Measurements from ENCODE around the gene ROCK2. TPM values are rescaled to one million over a fixed set of nuclear protein-coding genes. Genes with fewer than 3 reads are reported as not detected.

The ROCK2 gene
- total RNA-seq, 1 donor from 2014 or later: 45.1 TPM

DNA sequence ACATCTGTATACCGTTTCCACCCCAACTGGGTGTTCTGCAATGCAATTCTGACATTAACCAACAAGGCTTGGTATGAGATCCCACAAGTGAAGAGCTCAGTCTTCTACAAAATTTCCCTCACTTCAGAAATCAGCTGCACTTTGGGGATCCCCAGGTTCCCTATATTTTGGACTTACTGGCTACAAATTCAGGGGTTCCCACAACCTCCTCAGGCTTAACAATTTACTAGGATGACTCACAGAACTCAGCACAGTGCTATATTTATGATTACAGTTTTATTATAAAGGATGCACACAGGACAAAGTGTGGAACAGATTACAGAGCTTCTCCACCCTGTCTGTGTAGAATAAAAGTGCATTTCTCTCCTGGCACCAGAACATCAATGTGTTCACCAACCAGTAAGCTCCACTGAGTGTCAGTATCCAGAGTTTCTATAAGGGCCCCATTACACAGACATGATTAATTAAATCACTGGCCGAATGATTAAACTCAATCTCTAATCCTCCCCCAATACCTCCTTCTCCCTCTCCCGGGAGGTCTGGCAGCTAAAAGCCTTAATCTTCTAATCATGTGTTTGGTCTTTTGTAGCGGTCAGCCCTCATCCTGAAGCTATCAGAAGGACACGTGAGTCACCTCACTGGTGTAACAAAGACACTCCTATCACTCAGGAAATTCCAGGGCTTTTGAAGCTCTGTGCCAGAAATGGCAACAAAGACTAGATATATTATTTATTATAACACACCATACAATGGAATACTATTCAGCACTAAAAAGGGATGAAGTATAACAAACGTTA lies 104.6 kb downstream of the ROCK2 start:
- Histone ChIP-seq H3K27me3 (ENCODE audit: insufficient read depth, low read length) (no peaks in the 10 kb centered on the region), H3K4me1 (ENCODE audit: insufficient read depth, low read length) (no peaks in the 10 kb centered on the region), H4K20me1 (ENCODE audit: insufficient read depth, low read length) (peaks cover 28% of the 10 kb centered on the region), H2AFZ (ENCODE audit: low read depth, low read length) (no peak overlapping the region), H3K4me2 (ENCODE audit: low read length) (no peak overlapping the region), H3K36me3 (ENCODE audit: insufficient read depth, low read length) (no peaks in the 10 kb centered on the region), H3K9ac (ENCODE audit: low read length) (no peak overlapping the region), H3K27ac (ENCODE audit: low read depth, low read length) (no peak overlapping the region), H3K79me2 (ENCODE audit: insufficient read depth, low read length) (peaks cover 13% of the 10 kb centered on the region), H3K4me3 (ENCODE audit: insufficient read depth, low read depth, low read length) (no peak overlapping the region), H3K9me3 (ENCODE audit: insufficient read depth, low read depth, low read length) (no peaks in the 10 kb centered on the region)
- Mint-ChIP-seq H3K27ac (ENCODE audit: unreplicated experiment) (no peak overlapping the region), H3K9me3 (ENCODE audit: unreplicated experiment) (no peaks in the 10 kb centered on the region), H3K27me3 (ENCODE audit: low read depth, unreplicated experiment) (no peaks in the 10 kb centered on the region), H3K4me3 (ENCODE audit: unreplicated experiment) (no peak overlapping the region), H3K36me3 (ENCODE audit: low read depth, unreplicated experiment) (no peaks in the 10 kb centered on the region), H3K4me1 (ENCODE audit: low read depth, unreplicated experiment) (peaks cover 19% of the 10 kb centered on the region)
- no peak for TF ChIP-seq EZH2 (IDR thresholded peaks at IDR 0.05; ENCODE audit: insufficient read depth, low read length)
- TF ChIP-seq, protein P1, sequence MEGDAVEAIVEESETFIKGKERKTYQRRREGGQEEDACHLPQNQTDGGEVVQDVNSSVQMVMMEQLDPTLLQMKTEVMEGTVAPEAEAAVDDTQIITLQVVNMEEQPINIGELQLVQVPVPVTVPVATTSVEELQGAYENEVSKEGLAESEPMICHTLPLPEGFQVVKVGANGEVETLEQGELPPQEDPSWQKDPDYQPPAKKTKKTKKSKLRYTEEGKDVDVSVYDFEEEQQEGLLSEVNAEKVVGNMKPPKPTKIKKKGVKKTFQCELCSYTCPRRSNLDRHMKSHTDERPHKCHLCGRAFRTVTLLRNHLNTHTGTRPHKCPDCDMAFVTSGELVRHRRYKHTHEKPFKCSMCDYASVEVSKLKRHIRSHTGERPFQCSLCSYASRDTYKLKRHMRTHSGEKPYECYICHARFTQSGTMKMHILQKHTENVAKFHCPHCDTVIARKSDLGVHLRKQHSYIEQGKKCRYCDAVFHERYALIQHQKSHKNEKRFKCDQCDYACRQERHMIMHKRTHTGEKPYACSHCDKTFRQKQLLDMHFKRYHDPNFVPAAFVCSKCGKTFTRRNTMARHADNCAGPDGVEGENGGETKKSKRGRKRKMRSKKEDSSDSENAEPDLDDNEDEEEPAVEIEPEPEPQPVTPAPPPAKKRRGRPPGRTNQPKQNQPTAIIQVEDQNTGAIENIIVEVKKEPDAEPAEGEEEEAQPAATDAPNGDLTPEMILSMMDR (IDR thresholded peaks at IDR 0.05; ENCODE audit: insufficient read depth, low read depth, low read length): no peak
- DNase-seq (ENCODE audit: low read depth) (peak; percentile 49), FAIRE-seq (no peak)

DNA sequence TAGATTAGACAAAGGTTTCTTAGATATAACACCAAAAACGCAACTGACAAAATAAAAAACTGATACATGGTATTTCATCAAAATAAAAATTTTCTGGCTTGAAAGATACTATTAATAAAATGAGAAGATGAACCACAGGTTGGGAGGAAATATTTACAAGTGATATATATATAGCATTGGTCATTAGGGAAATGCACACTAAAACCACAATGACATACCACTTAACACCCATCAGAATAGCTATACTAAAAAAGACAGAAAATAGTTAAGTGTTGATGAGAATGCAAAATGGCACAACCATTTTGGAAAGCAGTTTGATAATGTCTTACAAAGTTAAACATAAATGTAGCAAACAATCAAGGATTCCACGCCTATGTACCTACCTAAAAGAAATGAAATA lies 105.3 kb downstream of the ROCK2 start:
- H3K79me2 ChIP-seq (ENCODE audit: insufficient read depth, low read length): peaks cover 13% of the 10 kb centered on the region
- no peaks in the 10 kb centered on the region for H3K27me3 ChIP-seq (ENCODE audit: insufficient read depth, low read length)
- H3K27me3 Mint-ChIP-seq (ENCODE audit: low read depth, unreplicated experiment): no peaks in the 10 kb centered on the region
- no peak overlapping the region for H3K4me3 Mint-ChIP-seq (ENCODE audit: unreplicated experiment)
- no peak overlapping the region for H3K27ac Mint-ChIP-seq (ENCODE audit: unreplicated experiment)
- no peak overlapping the region for H3K9ac ChIP-seq (ENCODE audit: low read length)
- no peak for TF ChIP-seq EZH2 (IDR thresholded peaks at IDR 0.05; ENCODE audit: insufficient read depth, low read length)
- TF ChIP-seq, protein P1 (IDR thresholded peaks at IDR 0.05; ENCODE audit: insufficient read depth, low read depth, low read length): no peak
- H4K20me1 ChIP-seq (ENCODE audit: insufficient read depth, low read length): peaks cover 28% of the 10 kb centered on the region
- no peaks in the 10 kb centered on the region for H3K36me3 Mint-ChIP-seq (ENCODE audit: low read depth, unreplicated experiment)
- H3K9me3 ChIP-seq (ENCODE audit: insufficient read depth, low read depth, low read length): no peaks in the 10 kb centered on the region
- no peak overlapping the region for H2AFZ ChIP-seq (ENCODE audit: low read depth, low read length)
- DNase-seq (ENCODE audit: low read depth): no peak
- FAIRE-seq: no peak
- no peaks in the 10 kb centered on the region for H3K36me3 ChIP-seq (ENCODE audit: insufficient read depth, low read length)
- H3K4me1 ChIP-seq (ENCODE audit: insufficient read depth, low read length): no peaks in the 10 kb centered on the region
- H3K4me3 ChIP-seq (ENCODE audit: insufficient read depth, low read depth, low read length): no peak overlapping the region
- no peaks in the 10 kb centered on the region for H3K9me3 Mint-ChIP-seq (ENCODE audit: unreplicated experiment)
- H3K27ac ChIP-seq (ENCODE audit: low read depth, low read length): no peak overlapping the region
- H3K4me1 Mint-ChIP-seq (ENCODE audit: low read depth, unreplicated experiment): peaks cover 19% of the 10 kb centered on the region
- H3K4me2 ChIP-seq (ENCODE audit: low read length): no peak overlapping the region

DNA sequence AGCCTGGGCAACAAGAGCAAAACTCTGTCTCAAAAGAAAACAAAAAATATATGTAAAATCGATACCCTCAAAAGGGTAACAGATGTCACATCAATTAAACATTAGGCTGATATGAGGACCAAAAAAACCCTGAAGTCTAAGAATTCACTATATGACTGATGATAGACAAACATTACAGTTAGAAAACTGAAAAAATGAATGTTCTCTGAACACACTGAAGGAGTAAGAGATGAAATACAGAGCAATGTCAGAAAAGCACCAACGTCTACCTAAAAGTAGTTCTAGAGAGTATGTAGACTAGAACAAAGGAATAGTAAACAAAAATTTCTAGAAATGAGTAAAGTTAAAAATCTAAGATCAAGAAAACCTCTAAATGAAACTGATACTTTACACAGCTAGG lies 107.3 kb downstream of the ROCK2 start:
- H3K4me3 Mint-ChIP-seq (ENCODE audit: unreplicated experiment): no peak overlapping the region
- no peak overlapping the region for H3K4me2 ChIP-seq (ENCODE audit: low read length)
- no peak overlapping the region for H3K27ac Mint-ChIP-seq (ENCODE audit: unreplicated experiment)
- no peaks in the 10 kb centered on the region for H3K9me3 ChIP-seq (ENCODE audit: insufficient read depth, low read depth, low read length)
- no peaks in the 10 kb centered on the region for H3K4me1 ChIP-seq (ENCODE audit: insufficient read depth, low read length)
- no peaks in the 10 kb centered on the region for H3K27me3 Mint-ChIP-seq (ENCODE audit: low read depth, unreplicated experiment)
- FAIRE-seq (no peak), DNase-seq (ENCODE audit: low read depth) (no peak)
- H3K27ac ChIP-seq (ENCODE audit: low read depth, low read length): no peak overlapping the region
- H3K4me1 Mint-ChIP-seq (ENCODE audit: low read depth, unreplicated experiment): peaks cover 19% of the 10 kb centered on the region
- TF ChIP-seq, protein P1 (IDR thresholded peaks at IDR 0.05; ENCODE audit: insufficient read depth, low read depth, low read length): no peak
- TF ChIP-seq EZH2 (IDR thresholded peaks at IDR 0.05; ENCODE audit: insufficient read depth, low read length): no peak
- no peaks in the 10 kb centered on the region for H3K36me3 ChIP-seq (ENCODE audit: insufficient read depth, low read length)
- peaks cover 31% of the 10 kb centered on the region for H4K20me1 ChIP-seq (ENCODE audit: insufficient read depth, low read length)
- H2AFZ ChIP-seq (ENCODE audit: low read depth, low read length): no peak overlapping the region
- peaks cover 13% of the 10 kb centered on the region for H3K79me2 ChIP-seq (ENCODE audit: insufficient read depth, low read length)
- H3K27me3 ChIP-seq (ENCODE audit: insufficient read depth, low read length): no peaks in the 10 kb centered on the region
- H3K9ac ChIP-seq (ENCODE audit: low read length): no peak overlapping the region
- no peak overlapping the region for H3K4me3 ChIP-seq (ENCODE audit: insufficient read depth, low read depth, low read length)
- no peaks in the 10 kb centered on the region for H3K9me3 Mint-ChIP-seq (ENCODE audit: unreplicated experiment)
- H3K36me3 Mint-ChIP-seq (ENCODE audit: low read depth, unreplicated experiment): no peaks in the 10 kb centered on the region
